K562 (cell line): ENCODE data around the gene SPEF1. TPM values are rescaled to one million over a fixed set of nuclear protein-coding genes. Genes with fewer than 3 reads are reported as not detected.

Source experiments
- ATAC-seq: fragments of 200-7000 bp; cut with Tn5 transposase; 3 replicates; pipeline ENCODE4 v1.9.1; 2020; ENCODE audit warnings: moderate library complexity
- BruUV-seq: library from RNA; stranded (reverse); fragments of 400-500 nt; replicated peaks from 2 replicates; lab custom pipeline; 2021; lab: Mats Ljungman, UMichigan
- CTCF ChIA-PET: fragments of 300-600 bp; formaldehyde crosslinking; extraction: SDS; loops from one replicate; lab custom pipeline; 2021; ENCODE audit warnings: low intra/inter-chr PET ratio; lab: Yijun Ruan, JAX
- POLR2A ChIA-PET: fragments of 300-600, 350-650 bp; sonication (Branson Sonifier 250); formaldehyde crosslinking; extraction: SDS; loops from one replicate; lab custom pipeline; 2021; ENCODE audit warnings: antibody characterized with exemption, inconsistent platforms; lab: Yijun Ruan, JAX
- DNase-seq, 4 experiments: peaks; one replicate each; pipeline versions ENCODE4 v3.0.0 to v3.0.0-alpha.2; 2011 to 2018; ENCODE audit warnings: low spot score in 3 of 4, mixed read lengths in 3 of 4; ENCODE audit errors: extremely low read depth in 1 of 4
- FAIRE-seq: peaks from 2 replicates; lab custom pipeline; 2011; peaks lifted over from hg19 to GRCh38; lab: Jason Lieb, UNC
- H2AFZ ChIP-seq: 2 replicates; pipeline ENCODE4 v1.6.0; 2011; ENCODE audit warnings: low read depth, low read length, control low read depth, inconsistent platforms
- H3K27ac ChIP-seq: fragments of 200-600 bp; 3 replicates; pipeline ENCODE4 v1.8.0; 2011; ENCODE audit warnings: low read depth, mild to moderate bottlenecking, control low read depth, inconsistent platforms, low read length, moderate library complexity, mixed read lengths; ENCODE audit errors: extremely low read depth
- H3K27me3 ChIP-seq, 2 experiments: fragments of 300-600 bp in 1 of 2; 2 replicates in 1 of 2; 3 replicates in 1 of 2; pipeline versions ENCODE4 v1.6.0 to v1.8.0; 2011; ENCODE audit warnings: inconsistent platforms in 2 of 2, low read length in 2 of 2, mild to moderate bottlenecking in 1 of 2, mixed read lengths in 1 of 2, moderate library complexity in 1 of 2; ENCODE audit not compliant: control insufficient read depth in 2 of 2, insufficient read depth in 2 of 2
- H3K36me3 ChIP-seq: fragments of 300-600 bp; 3 replicates; pipeline ENCODE4 v1.8.0; 2011; ENCODE audit warnings: mild to moderate bottlenecking, low read length, inconsistent platforms; ENCODE audit not compliant: control insufficient read depth, insufficient read depth
- H3K4me1 ChIP-seq, 2 experiments: fragments of 200-600 bp in 1 of 2; replicated peaks in 1 of 2; 2 replicates in 1 of 2; 3 replicates in 1 of 2; pipeline versions ENCODE4 v1.5.1 to v1.8.0; 2011; ENCODE audit warnings: inconsistent platforms in 2 of 2, low read length in 2 of 2, mild to moderate bottlenecking in 1 of 2, mixed read lengths in 1 of 2, moderate library complexity in 1 of 2; ENCODE audit not compliant: control insufficient read depth in 2 of 2, insufficient read depth in 2 of 2
- H3K4me2 ChIP-seq: 2 replicates; pipeline ENCODE4 v1.6.1; 2011; ENCODE audit warnings: low read length, control low read depth, inconsistent platforms, mixed read lengths; ENCODE audit not compliant: insufficient read depth
- H3K4me3 ChIP-seq: fragments of 200-600 bp; sonication (generic), shearing (Covaris generic); 2 replicates; pipeline ENCODE4 v1.5.1; 2016; ENCODE audit warnings: control low read depth, inconsistent platforms
- H3K79me2 ChIP-seq: fragments of 200-600 bp; 3 replicates; pipeline ENCODE4 v1.8.0; 2011; ENCODE audit warnings: low read length, inconsistent platforms; ENCODE audit not compliant: control insufficient read depth, insufficient read depth
- H3K9ac ChIP-seq, 2 experiments: 2 replicates each; pipeline versions ENCODE4 v1.6.0 to v1.6.1; 2011; ENCODE audit warnings: low read depth in 2 of 2, low read length in 2 of 2, control low read depth in 1 of 2, inconsistent platforms in 1 of 2, mild to moderate bottlenecking in 1 of 2, mixed read lengths in 1 of 2; ENCODE audit not compliant: insufficient read depth in 1 of 2
- H3K9me1 ChIP-seq: one replicate; pipeline ENCODE4 v1.6.0; 2011; ENCODE audit warnings: inconsistent platforms, mild to moderate bottlenecking, low read length, moderate library complexity; ENCODE audit not compliant: control insufficient read depth, insufficient read depth
- H3K9me3 ChIP-seq: replicated peaks from 2 replicates; pipeline ENCODE4 v1.5.1; 2011; ENCODE audit warnings: low read depth, low read length, inconsistent platforms; ENCODE audit not compliant: control insufficient read depth, insufficient read depth
- H4K20me1 ChIP-seq: replicated peaks from 2 replicates; pipeline ENCODE4 v1.6.1; 2011; ENCODE audit warnings: low read length, inconsistent platforms, mixed read lengths; ENCODE audit not compliant: control insufficient read depth, insufficient read depth
- FOXK2 ChIP-seq, 2 experiments: fragments of 450-650 bp; IDR thresholded peaks in 1 of 2; conservative IDR thresholded peaks in 1 of 2; 2 replicates each; pipeline ENCODE4 v1.6.1; 2016; ENCODE audit warnings: low read depth in 2 of 2, mild to moderate bottlenecking in 1 of 2
- FOXM1 ChIP-seq, 2 experiments: fragments of 450-650 bp in 1 of 2; sonication (generic) in 1 of 2; formaldehyde crosslinking in 1 of 2; IDR thresholded peaks; 2 replicates each; pipeline versions ENCODE4 v1.6.1 to v1.9.0; 2017 to 2022; ENCODE audit warnings: low read depth in 2 of 2, mild to moderate bottlenecking in 2 of 2, missing genetic modification reagents in 1 of 2, moderate library complexity in 1 of 2
- KAT7 ChIP-seq: sonication (generic); formaldehyde crosslinking; IDR thresholded peaks from 2 replicates; pipeline ENCODE4 v1.8.0; 2022; ENCODE audit warnings: missing genetic modification reagents, mild to moderate bottlenecking, borderline replicate concordance
- TSC22D4 ChIP-seq: fragments of 450-650 bp; IDR thresholded peaks from 2 replicates; pipeline ENCODE4 v1.6.1; 2016; ENCODE audit warnings: missing genetic modification characterization, missing biosample characterization, control low read depth
- ZNF347 ChIP-seq: fragments of 450-650 bp; formaldehyde crosslinking; IDR thresholded peaks from 2 replicates; pipeline ENCODE4 v1.4.0; 2020; ENCODE audit warnings: low read depth, mild to moderate bottlenecking, moderate library complexity
- ZNF717 ChIP-seq: fragments of 250-450 bp; sonication (Bioruptor Pico); IDR thresholded peaks from 2 replicates; pipeline ENCODE4 v1.5.0; 2021
- WGBS: fragments of 100-300 bp; shearing (Covaris generic); methylation state at CpG from one replicate; pipeline ENCODE4 v1.1.6; 2016; ENCODE audit warnings: low coverage, mixed read lengths; ENCODE audit not compliant: insufficient coverage; ENCODE audit errors: missing lambda C conversion rate; 5-methylcytosine and 5-hydroxymethylcytosine counted together
- in situ Hi-C: fragments of 300-500 bp; cut with MboI; formaldehyde crosslinking; loops from 4 replicates; pipeline ENCODE4 v1.15.0; 2018; ENCODE audit warnings: inconsistent platforms, mixed read lengths
- intact Hi-C: fragments of 100-400 bp; cut with micrococcal nuclease; formaldehyde crosslinking; loops from 2 replicates; pipeline ENCODE4 v1.14.2; 2022
- polyA plus RNA-seq, 8 experiments: library from polyadenylated mRNA; depleted of rRNA in 4 of 8; stranded (reverse) in 5 of 8; unstranded in 3 of 8; fragments of >200 nt; fragmentation: Nextera tagmentation in 2 of 8; fragmentation: Illumina TruSeq in 1 of 8; extraction: Ambion mirVana in 2 of 8; extraction: Trizol in 1 of 8; gene quantifications; 2 replicates each; pipeline versions ENCODE4 v1.2.1 to v1.2.3, GENCODE V29; 2011 to 2014; ENCODE audit warnings: inconsistent platforms in 1 of 8, missing spikeins in 1 of 8
- total RNA-seq, 7 experiments: library from RNA; depleted of rRNA in 6 of 7; stranded (reverse); fragments of >200 nt in 6 of 7; fragmentation: Illumina TruSeq in 2 of 7; extraction: Trizol in 2 of 7; gene quantifications; 2 replicates each; pipeline versions ENCODE4 v1.2.1 to v1.2.3, GENCODE V29; 2011 to 2021; ENCODE audit warnings: low replicate concordance in 1 of 7
- TF ChIP-seq, protein P1 (sequence below), 3 experiments: IDR thresholded peaks in 2 of 3; conservative IDR thresholded peaks in 1 of 3; 2 replicates each; pipeline ENCODE4 v1.5.1; 2011 to 2012; ENCODE audit warnings: low read length in 3 of 3, mild to moderate bottlenecking in 3 of 3, control low read depth in 2 of 3, improper control_type of control experiment in 1 of 3, inconsistent platforms in 1 of 3, low read depth in 1 of 3, mixed read lengths in 1 of 3, moderate library complexity in 1 of 3; ENCODE audit not compliant: insufficient read depth in 2 of 3
- TF ChIP-seq, protein P2 (sequence below): fragments of 450-650 bp; IDR thresholded peaks from one replicate; pipeline ENCODE4 v1.6.1; 2018; ENCODE audit warnings: mild to moderate bottlenecking, moderate library complexity; ENCODE audit not compliant: partially characterized antibody

The SPEF1 gene
- total and polyA plus RNA-seq, 9 of the 15 experiments (the other 6 are each of a cell fraction or from before 2014, with no cell fraction given) = not detected

DNA sequence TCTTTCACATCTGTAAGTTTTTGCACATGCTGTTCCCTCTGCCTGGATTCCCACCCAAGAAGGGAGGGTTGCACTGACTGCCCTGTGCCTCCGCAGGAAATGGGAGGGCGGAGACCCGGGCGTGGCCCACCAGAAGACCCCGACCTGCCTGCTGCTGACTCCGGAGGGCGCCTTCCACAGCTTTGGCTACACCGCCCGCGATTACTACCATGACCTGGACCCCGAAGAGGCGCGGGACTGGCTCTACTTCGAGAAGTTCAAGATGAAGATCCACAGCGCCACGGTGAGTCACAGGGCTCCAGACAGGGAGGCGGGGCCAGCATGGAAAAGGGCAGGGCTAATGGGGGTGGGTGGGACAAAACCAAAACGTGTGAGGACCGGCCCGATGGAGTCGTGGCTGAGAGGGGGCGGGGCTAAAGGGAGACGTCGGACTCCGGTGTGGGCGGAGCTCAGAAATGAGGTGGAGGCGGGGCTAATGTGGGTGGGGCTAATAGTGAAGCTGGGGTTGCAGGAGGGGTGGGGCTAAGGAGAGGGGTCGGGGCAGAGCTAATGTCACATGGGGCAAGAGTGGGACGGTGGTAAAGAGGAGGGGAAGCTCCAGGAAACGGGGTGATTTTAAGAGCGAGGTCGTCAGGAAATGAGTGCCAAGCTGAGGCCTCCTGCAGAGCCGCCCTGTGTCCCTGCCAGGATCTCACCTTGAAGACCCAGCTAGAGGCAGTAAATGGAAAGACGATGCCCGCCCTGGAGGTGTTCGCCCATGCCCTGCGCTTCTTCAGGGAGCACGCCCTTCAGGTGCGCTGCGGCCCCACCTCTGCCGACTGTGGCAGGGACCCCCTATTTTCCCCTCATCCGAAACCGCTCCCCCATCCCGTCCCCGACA, 36.2 kb downstream of the SPEF1 start (continued):
- TF ChIP-seq, protein P1, sequence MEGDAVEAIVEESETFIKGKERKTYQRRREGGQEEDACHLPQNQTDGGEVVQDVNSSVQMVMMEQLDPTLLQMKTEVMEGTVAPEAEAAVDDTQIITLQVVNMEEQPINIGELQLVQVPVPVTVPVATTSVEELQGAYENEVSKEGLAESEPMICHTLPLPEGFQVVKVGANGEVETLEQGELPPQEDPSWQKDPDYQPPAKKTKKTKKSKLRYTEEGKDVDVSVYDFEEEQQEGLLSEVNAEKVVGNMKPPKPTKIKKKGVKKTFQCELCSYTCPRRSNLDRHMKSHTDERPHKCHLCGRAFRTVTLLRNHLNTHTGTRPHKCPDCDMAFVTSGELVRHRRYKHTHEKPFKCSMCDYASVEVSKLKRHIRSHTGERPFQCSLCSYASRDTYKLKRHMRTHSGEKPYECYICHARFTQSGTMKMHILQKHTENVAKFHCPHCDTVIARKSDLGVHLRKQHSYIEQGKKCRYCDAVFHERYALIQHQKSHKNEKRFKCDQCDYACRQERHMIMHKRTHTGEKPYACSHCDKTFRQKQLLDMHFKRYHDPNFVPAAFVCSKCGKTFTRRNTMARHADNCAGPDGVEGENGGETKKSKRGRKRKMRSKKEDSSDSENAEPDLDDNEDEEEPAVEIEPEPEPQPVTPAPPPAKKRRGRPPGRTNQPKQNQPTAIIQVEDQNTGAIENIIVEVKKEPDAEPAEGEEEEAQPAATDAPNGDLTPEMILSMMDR (IDR thresholded peaks at IDR 0.05 in 2 of 3, conservative IDR thresholded peaks at IDR 0.05 in 1 of 3; ENCODE audit: insufficient read depth in 2 of 3, low read depth in 1 of 3, low read length in 3 of 3) = peak in 2 of 3 experiments; percentile 7 to 28; a peak in 2 of 6 replicates
- TF ChIP-seq FOXK2 (conservative IDR thresholded peaks at IDR 0.05 in 1 of 2, IDR thresholded peaks at IDR 0.05 in 1 of 2; ENCODE audit: low read depth in 2 of 2) (no peak), KAT7 (CRISPR knock-in tag) (peak; percentile 35; the same call in 1 of the 2 replicates)
- TF ChIP-seq, all 486 proteins: peak for 39

DNA sequence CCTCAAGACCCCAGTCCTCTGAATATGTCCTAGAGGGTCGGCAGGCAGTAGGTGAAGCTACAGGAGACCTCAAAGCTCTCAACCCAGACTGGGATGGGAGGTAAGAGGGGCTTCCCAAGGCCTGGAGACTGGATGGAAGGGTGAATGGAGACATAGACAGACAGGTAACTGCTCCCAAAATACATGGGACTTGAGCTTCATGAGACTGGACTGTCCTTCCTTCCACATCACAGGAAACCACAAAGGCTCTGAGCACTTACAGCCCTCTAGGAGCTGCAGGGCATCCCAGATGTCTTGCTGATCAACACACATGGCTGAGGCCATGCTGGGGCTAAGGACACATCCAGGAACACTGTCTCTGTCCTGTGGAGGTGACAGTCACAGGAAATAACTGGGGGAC, 37.2 kb downstream of the SPEF1 start:
- Histone ChIP-seq H3K27ac (no peak overlapping the region), H3K9ac (peak overlapping the region; percentile 27 to 70; a peak in 2 of 4 replicates), H3K79me2 (no peaks in the 10 kb centered on the region), H3K4me2 (peak overlapping the region; percentile 86), H3K27me3 (no peaks in the 10 kb centered on the region), H3K4me3 (0 out of 2 replicates have a peak overlapping the region, but pooled peaks have one; percentile 38), H3K36me3 (no peaks in the 10 kb centered on the region), H4K20me1 (no peaks in the 10 kb centered on the region), H3K4me1 (peaks cover 3 to 40% of the 10 kb centered on the region in 2 experiments; a peak in 3 of 5 replicates), H3K9me1 (no peaks in the 10 kb centered on the region), H3K9me3 (no peaks in the 10 kb centered on the region), H2AFZ (peak overlapping the region; percentile 96; the same call in 1 of the 2 replicates)
- CTCF ChIA-PET = no interaction called here
- DNase-seq (no peak), ATAC-seq (no peak), FAIRE-seq (no peak)
- POLR2A ChIA-PET = interaction anchor here (0.6 to 0.7 kb wide), 2 partner anchors 96 to 1513 kb away, joined by 3 read pairs; no protein-coding TSS in a partner anchor
- in situ Hi-C loops (no loop called here), intact Hi-C loops (no loop called here)
- BruUV-seq = TSS peak; percentile 81
- WGBS = 70% methylated on average over 1 of the region's 1 CpG
- TF ChIP-seq ZNF347 (CRISPR knock-in tag) (no peak), TSC22D4 (tag) (no peak), ZNF717 (CRISPR knock-in tag) (no peak), FOXM1 (IDR thresholded peaks at IDR 0.05; ENCODE audit: low read depth) (no peak), FOXM1 (CRISPR knock-in tag; IDR thresholded peaks at IDR 0.05; ENCODE audit: low read depth) (no peak)
- TF ChIP-seq, protein P1 (IDR thresholded peaks at IDR 0.05 in 2 of 3, conservative IDR thresholded peaks at IDR 0.05 in 1 of 3; ENCODE audit: insufficient read depth in 2 of 3, low read depth in 1 of 3, low read length in 3 of 3) = no peak
- TF ChIP-seq, protein P2, sequence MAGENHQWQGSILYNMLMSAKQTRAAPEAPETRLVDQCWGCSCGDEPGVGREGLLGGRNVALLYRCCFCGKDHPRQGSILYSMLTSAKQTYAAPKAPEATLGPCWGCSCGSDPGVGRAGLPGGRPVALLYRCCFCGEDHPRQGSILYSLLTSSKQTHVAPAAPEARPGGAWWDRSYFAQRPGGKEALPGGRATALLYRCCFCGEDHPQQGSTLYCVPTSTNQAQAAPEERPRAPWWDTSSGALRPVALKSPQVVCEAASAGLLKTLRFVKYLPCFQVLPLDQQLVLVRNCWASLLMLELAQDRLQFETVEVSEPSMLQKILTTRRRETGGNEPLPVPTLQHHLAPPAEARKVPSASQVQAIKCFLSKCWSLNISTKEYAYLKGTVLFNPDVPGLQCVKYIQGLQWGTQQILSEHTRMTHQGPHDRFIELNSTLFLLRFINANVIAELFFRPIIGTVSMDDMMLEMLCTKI = no peak
